Stimulated activated CD8-positive, alpha-beta memory T cell treated with anti-CD3 and anti-CD28 coated beads, Interleukin-7, amount 100 ng/mL, for 1 hour (primary cell): Measurements from ENCODE around the gene OR5H2.
"Not testable (repeated sequence)": the region's sequence is repeated elsewhere in the genome, so short reads cannot be mapped to it uniquely, and the experiment has no call there.

Experiments used
- DNase-seq, 2 donors: peaks; one replicate each; pipeline ENCODE4 v3.0.0-alpha.2; 2020; ENCODE audit warnings: low read depth in 2 of 2

OR5H2 gene

DNA sequence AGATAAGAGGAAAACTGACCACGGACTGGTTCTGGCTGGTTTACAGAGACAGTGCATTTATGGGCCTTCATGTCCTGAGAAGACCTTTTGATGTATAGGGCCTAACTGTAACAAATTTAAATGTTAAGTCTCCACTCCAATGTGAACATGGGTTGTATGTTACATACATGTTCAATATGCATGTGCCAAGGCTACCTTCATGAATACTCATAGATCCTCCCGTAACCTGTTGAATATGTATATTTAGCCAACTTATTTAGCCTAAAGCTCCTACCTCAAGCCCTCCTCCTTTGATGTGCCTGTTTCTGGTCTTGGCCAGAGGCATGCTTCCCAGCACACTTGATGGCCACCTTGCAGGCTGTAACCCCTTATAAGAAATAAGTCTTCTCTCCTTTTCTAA is at the start of gene OR5H2:
Gene OR5H2 (plus strand): TSS at position 301 of the 400 bp plus-strand sequence. CDS start 398 bp downstream, outside the sequence.
- DNase-seq, result no peak

GRCh38 chr3:98233468-98233867 is 48.8 kb upstream of the OR5H2 start:
- no peak for DNase-seq

GRCh38 chr3:98240131-98240530 is 42.2 kb upstream of the OR5H2 start:
- no peak for DNase-seq

- DNase-seq, result no peak
These were observed 40.1 kb upstream of the OR5H2 start for GRCh38 chr3:98242155-98242554.

- no peak for DNase-seq
These were observed 38.5 kb upstream of the OR5H2 start for GRCh38 chr3:98243843-98244242.

DNA sequence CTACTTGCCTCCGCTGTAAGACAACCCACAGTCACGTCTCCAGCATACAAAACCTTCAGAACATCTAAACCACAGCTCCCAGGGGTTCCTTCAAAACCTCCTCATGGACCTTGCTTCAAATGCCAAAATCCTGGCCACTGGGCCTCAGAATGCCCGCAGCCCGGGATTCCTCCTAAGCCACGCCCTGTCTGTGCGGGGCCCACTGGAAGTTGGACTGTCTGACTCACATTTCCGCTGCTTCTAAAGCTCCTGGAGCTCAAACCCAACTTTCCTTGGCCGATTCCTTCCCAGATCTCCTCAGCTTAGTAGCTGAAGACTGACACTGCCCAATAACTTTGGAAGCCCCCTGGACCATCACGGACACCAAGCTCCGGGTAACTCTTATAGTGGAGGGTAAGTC is 36.2 kb upstream of the OR5H2 start:
- no peak for DNase-seq

DNA sequence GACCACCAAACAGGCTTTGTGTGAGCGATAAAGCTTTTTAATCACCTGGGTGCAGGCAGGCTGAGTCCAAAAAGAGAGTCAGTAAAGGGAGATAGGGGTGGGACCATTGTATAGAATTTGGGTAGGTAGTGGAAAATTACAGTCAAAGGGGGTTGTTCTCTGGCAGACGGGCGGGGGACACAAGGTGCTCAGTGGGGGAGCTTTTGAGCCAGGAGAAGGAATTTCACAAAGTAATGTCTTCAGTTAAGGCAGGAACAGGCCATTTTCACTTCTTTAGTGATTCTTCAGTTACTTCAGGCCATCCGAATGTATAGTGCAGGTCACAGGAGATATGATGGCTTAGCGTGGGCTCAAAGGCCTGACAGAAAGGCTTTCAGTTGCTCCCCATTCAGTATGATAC is 26.3 kb upstream of the OR5H2 start:
- DNase-seq, result not testable (repeated sequence)

GRCh38 chr3:98259707-98260106 is 22.6 kb upstream of the OR5H2 start:
- no peak for DNase-seq

DNA sequence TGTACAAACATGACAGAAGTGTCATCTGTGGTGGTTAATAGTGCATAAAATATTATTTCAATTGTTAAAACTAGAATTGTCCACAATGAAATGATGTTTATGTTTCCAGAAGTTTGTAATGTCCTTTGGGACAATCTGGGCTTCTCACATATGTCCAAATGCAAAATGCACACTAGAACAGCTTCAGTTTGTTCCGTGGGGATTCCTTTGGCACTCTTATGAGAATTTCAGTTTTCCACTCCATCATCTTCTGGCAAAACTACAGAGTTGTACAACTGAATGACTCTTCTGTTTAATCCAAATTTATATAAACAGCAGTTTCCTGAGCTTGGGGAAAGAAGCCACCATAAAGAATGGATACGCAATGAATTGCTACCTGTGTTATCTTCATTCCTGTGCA is 20.3 kb upstream of the OR5H2 start:
- no peak for DNase-seq

DNA sequence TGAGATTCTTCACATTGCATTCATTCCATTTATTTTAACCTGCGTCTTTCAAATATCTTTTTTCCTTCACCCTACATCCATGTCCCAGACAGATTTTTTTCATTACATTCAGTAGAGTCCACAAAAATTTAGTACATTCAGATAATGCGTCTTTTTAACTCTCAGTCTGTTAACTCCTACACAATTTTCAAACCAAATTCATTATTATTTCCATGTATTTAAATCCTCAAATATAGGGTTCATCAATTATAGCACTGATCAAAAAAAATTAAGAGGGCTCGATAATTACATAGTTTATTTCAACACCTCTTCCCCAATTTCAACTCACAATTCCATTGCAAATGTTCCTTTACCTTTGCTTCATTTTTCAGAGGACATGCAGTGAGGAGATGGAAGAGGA is 18.4 kb upstream of the OR5H2 start, which contains the start of gene OR5H6:
Gene OR5H6 (plus strand): TSS at position 301 of the 400 bp plus-strand sequence. CDS start 89 bp downstream, at position 390.
- no peak for DNase-seq

DNA sequence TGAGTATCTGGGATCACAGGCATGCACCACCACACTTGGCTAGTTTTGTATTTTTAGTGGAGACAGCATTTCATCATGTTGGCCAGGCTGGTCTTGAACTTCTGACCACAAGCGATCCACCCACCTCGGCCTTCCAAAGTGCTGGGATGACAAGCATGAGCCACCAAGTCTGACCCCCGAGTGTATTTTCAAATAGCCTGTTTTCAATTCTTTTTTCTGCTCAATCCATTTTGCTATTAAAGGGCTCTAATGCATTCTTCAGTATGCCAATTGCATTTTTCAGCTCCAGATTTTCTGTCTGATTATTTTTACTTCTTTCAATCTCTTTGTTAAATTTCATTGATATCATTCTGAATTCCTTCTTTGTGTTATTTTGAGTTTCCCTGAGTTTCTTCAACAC is 12.5 kb upstream of the OR5H2 start:
- DNase-seq, result no peak

- no peak for DNase-seq
These were observed 10.2 kb upstream of the OR5H2 start for GRCh38 chr3:98272126-98272525.

DNA sequence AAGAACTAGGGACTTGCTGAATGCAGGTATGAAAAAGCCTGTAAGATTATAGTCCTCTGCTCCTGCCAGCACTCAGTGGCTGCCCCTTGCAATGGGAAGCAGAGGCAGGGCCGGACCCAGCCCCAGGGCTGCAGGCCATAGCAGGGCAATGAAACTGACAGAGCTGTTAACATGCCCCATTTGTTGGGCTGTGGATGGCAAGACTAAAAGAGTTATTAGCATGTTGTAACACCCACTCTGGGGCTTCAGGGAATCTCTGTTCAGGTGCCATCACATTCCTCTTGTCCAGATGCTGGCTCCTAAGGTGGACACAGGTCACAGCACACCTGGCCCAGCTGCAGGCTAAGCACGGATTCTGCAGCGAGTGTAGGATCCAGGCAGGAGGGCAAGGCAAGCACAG is 7.4 kb upstream of the OR5H2 start:
- no peak for DNase-seq

- no peak for DNase-seq
These were observed 8.6 kb downstream of the OR5H2 start for GRCh38 chr3:98290916-98291315.

- no peak for DNase-seq
These were observed 9.1 kb downstream of the OR5H2 start for GRCh38 chr3:98291332-98291957.

- DNase-seq, result no peak
These were observed 39.8 kb downstream of the OR5H2 start for GRCh38 chr3:98322101-98322500.

DNA sequence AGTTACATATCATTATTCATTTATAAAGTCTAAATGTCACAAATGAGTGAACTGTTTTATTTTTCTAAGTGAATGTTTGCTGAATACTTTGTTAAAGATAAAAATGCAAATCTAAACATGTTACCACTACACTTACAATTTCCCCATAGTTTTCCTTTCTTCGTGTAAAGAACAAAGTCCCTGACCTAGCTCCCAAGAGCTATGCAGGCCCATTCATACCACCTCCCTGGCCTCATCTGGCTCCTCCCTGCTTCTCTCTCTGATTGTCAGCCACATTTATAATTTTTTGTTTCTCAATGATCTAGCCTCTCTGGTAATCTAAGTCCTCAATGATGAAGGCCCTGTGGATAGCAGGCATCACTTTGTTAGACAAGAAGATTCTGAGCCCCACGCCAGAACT is 40.4 kb downstream of the OR5H2 start:
- no peak for DNase-seq

DNA sequence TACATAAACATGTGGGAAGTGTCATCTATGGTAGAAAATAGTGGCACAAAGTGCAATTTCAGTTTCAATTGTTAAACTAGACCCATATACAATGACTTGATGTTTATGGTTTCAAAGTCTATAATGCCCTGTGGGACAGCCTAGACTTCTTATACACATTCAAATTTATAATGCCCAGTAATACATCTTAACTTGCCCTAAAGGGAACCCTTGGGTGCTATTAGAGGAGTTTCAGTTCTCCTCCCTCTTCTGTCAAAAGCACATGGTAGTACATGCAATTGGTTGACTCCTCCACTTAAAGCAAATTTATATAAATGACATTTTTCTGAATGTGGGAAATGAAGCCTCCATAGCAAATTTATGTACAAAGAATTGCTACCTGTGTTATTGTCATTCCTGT is 41.1 kb downstream of the OR5H2 start:
- DNase-seq, result no peak

GRCh38 chr3:98325055-98325454 is 42.8 kb downstream of the OR5H2 start:
- no peak for DNase-seq

DNA sequence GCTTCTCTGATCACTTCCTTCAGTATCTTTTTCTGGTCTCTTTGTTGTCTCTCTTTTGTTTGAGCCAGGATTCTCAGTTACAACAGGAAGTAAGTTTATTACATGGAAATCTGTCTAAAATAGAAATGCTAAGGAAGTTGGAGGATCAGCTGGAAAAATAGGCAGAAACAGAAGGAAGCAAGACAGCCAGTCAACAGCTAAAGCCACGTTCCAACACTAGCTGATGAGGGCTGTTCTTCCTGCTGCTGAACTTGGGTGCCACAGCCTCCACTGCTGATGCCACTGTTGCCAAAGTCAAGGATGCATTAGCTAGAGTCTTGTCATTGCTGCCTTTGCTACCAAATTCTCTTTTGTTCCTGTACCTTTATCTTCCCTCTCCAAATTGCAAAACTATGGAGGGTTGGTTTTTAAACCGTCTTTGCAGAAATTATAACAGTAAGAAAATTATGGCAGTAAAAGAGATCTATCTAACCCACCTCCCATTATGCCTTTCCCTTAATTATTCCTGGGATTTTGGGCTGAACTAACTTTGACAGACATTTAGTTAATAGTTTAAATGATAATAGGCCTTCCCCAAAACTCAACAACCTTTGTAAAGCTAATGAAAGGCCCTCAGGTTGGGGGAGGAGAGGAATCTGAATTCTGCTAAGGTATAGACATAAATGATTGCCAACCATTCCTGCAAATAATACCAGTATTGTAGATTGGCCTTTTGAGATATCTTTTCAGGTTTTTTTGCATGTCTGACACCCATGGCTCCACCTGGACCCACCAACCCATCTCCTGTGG is 44.0 kb downstream of the OR5H2 start:
- DNase-seq, result no peak

GRCh38 chr3:98326945-98327344 is 44.6 kb downstream of the OR5H2 start:
- DNase-seq, result no peak

DNA sequence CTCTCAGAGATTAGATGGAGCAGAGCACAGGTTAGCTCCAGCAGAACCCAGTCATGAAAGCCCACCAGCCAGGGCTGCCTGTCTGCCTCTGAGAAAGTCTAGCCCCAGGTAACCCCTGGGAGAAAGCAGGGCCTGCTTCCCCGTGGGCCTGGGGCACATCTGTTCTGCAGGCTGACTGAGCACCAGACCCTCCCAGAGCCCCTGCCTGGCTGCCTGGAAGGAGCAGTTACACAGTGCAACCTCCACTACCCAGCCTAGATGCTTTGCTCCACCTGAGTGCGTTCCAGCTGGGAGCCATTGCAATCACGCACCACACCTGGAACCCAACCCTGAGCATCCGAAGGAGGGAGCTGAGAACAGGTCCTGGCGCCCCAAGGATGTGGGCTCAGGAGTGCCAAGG is 46.6 kb downstream of the OR5H2 start:
- no peak for DNase-seq

DNA sequence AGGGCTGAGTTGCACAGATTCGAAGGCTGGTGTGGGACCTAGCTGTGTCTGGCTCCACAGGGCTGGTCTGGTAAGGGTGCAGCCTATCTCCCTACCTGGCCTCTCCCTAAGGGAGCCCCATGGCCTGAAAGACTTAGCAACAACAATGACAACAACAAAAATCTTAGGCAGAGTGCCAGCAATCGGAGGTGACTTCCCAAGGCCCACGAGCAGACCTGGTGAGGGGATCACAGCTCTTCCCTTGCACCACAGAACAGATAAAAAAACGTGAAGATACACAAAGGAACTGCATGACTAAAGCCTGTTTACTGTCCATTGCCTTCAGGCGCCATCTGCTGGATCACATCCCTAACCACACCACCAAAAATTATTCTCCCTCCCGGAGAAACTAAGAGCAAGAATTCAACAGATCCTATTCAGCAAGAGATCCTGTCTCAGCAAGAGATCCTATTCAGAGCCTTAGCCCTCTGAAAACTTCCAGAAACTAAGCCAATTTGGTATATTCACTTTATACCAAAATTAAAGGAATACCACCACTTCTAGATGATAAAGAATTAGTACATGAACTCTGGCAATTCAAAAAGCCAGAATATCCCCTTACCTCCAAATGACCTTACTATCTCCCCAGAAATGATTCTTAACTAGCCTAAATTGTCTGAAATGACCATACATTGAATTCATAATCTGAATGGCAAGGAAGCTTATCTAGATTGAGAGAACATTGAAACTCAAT is 47.3 kb downstream of the OR5H2 start:
- no peak for DNase-seq
